H9 (cell line): Measurements from ENCODE around the gene HES4. TPM values are rescaled to one million over a fixed set of nuclear protein-coding genes. Genes with fewer than 3 reads are reported as not detected.

Experiments used
- DNase-seq: peaks from one replicate; pipeline ENCODE4 v3.0.0-alpha.2; 2017
- H2AFZ ChIP-seq: one replicate; pipeline ENCODE4 v1.6.1; 2013; ENCODE audit warnings: mild to moderate bottlenecking, low read length, control low read depth, moderate library complexity
- H2AK5ac ChIP-seq: 2 replicates; pipeline ENCODE4 v1.6.1; 2013; ENCODE audit warnings: low read length, control low read depth, mixed read lengths; ENCODE audit not compliant: insufficient read length
- H2BK120ac ChIP-seq: one replicate; pipeline ENCODE4 v1.6.1; 2013; ENCODE audit warnings: low read depth, mild to moderate bottlenecking, low read length, control low read depth, inconsistent platforms; ENCODE audit not compliant: poor library complexity, severe bottlenecking
- H2BK12ac ChIP-seq: 2 replicates; pipeline ENCODE4 v1.6.1; 2013; ENCODE audit warnings: low read length, control low read depth, mixed read lengths, low read depth; ENCODE audit not compliant: insufficient read length
- H2BK15ac ChIP-seq: 2 replicates; pipeline ENCODE4 v1.6.1; 2013; ENCODE audit warnings: low read depth, low read length, control low read depth
- H2BK20ac ChIP-seq: one replicate; pipeline ENCODE4 v1.6.1; 2013; ENCODE audit warnings: low read depth, mild to moderate bottlenecking, low read length, control low read depth, inconsistent platforms; ENCODE audit not compliant: poor library complexity, severe bottlenecking
- H2BK5ac ChIP-seq: 2 replicates; pipeline ENCODE4 v1.6.1; 2013; ENCODE audit warnings: low read length, control low read depth, mixed read lengths; ENCODE audit not compliant: insufficient read length
- H3K14ac ChIP-seq: 2 replicates; pipeline ENCODE4 v1.6.1; 2013; ENCODE audit warnings: low read length, control low read depth; ENCODE audit not compliant: insufficient read depth
- H3K18ac ChIP-seq: 2 replicates; pipeline ENCODE4 v1.6.1; 2013; ENCODE audit warnings: low read depth, mild to moderate bottlenecking, mixed read lengths, low read length, control low read depth; ENCODE audit not compliant: insufficient read length
- H3K23ac ChIP-seq: 2 replicates; pipeline ENCODE4 v1.6.1; 2013; ENCODE audit warnings: low read length, control low read depth, mixed read lengths, low read depth; ENCODE audit not compliant: insufficient read length
- H3K23me2 ChIP-seq: 2 replicates; pipeline ENCODE4 v1.6.1; 2013; ENCODE audit warnings: low read depth, mild to moderate bottlenecking, mixed read lengths, low read length, control low read depth; ENCODE audit not compliant: insufficient read length, poor library complexity, severe bottlenecking
- H3K27ac ChIP-seq: 2 replicates; pipeline ENCODE4 v1.5.1; 2013; ENCODE audit warnings: low read length, control low read depth, mixed read lengths, low read depth; ENCODE audit not compliant: insufficient read length
- H3K27me3 ChIP-seq: 2 replicates; pipeline ENCODE4 v1.6.1; 2013; ENCODE audit warnings: low read length, control low read depth, inconsistent platforms; ENCODE audit not compliant: insufficient read depth
- H3K4ac ChIP-seq: 2 replicates; pipeline ENCODE4 v1.6.1; 2013; ENCODE audit warnings: low read depth, mild to moderate bottlenecking, control low read depth, inconsistent platforms, low read length, moderate library complexity
- H3K4me1 ChIP-seq: 2 replicates; pipeline ENCODE4 v1.6.1; 2013; ENCODE audit warnings: low read length, control low read depth, inconsistent platforms; ENCODE audit not compliant: insufficient read depth
- H3K4me2 ChIP-seq: 2 replicates; pipeline ENCODE4 v1.6.1; 2013; ENCODE audit warnings: low read length, control low read depth, mixed read lengths; ENCODE audit not compliant: insufficient read length, insufficient read depth
- H3K56ac ChIP-seq: 2 replicates; pipeline ENCODE4 v1.6.1; 2013; ENCODE audit warnings: low read depth, mild to moderate bottlenecking, mixed read lengths, low read length, control low read depth; ENCODE audit not compliant: insufficient read length
- H3K79me1 ChIP-seq: 2 replicates; pipeline ENCODE4 v1.6.1; 2013; ENCODE audit warnings: low read depth, mild to moderate bottlenecking, moderate library complexity, low read length, control low read depth, inconsistent platforms; ENCODE audit not compliant: insufficient read depth, poor library complexity, severe bottlenecking
- H3K79me2 ChIP-seq: 2 replicates; pipeline ENCODE4 v1.6.1; 2013; ENCODE audit warnings: low read length, control low read depth, inconsistent platforms; ENCODE audit not compliant: insufficient read depth
- H3K9ac ChIP-seq: 2 replicates; pipeline ENCODE4 v1.6.1; 2013; ENCODE audit warnings: low read length, control low read depth, mixed read lengths; ENCODE audit not compliant: insufficient read length; ENCODE audit errors: extremely low read depth
- H3K9me3 ChIP-seq: one replicate; pipeline ENCODE4 v1.6.1; 2013; ENCODE audit warnings: low read depth, low read length, inconsistent platforms; ENCODE audit not compliant: control insufficient read depth
- H3T11ph ChIP-seq: one replicate; pipeline ENCODE4 v1.6.1; 2013; ENCODE audit warnings: mild to moderate bottlenecking, low read length, control low read depth, inconsistent platforms
- H4K20me1 ChIP-seq: one replicate; pipeline ENCODE4 v1.6.1; 2013; ENCODE audit not compliant: control insufficient read depth, insufficient read length, insufficient read depth
- H4K5ac ChIP-seq: 2 replicates; pipeline ENCODE4 v1.6.1; 2013; ENCODE audit warnings: low read depth, mild to moderate bottlenecking, mixed read lengths, low read length, control low read depth; ENCODE audit not compliant: insufficient read length
- H4K8ac ChIP-seq: replicated peaks from 2 replicates; pipeline ENCODE4 v1.6.1; 2013; ENCODE audit warnings: low read length, control low read depth, mixed read lengths, low read depth; ENCODE audit not compliant: insufficient read length
- H4K91ac ChIP-seq: 2 replicates; pipeline ENCODE4 v1.6.1; 2013; ENCODE audit warnings: low read depth, mild to moderate bottlenecking, moderate library complexity, mixed read lengths, low read length, control low read depth; ENCODE audit not compliant: insufficient read length
- H3K27ac Mint-ChIP-seq, 3 experiments: 2 replicates in 2 of 3; 3 replicates in 1 of 3; pipeline ENCODE4 v1.8.0; 2020 to 2021; ENCODE audit warnings: mixed read lengths in 3 of 3, mild to moderate bottlenecking in 1 of 3, moderate library complexity in 1 of 3
- H3K27me3 Mint-ChIP-seq: 2 replicates; pipeline ENCODE4 v1.8.0; 2021; ENCODE audit warnings: low read depth, mild to moderate bottlenecking, moderate library complexity, mixed read lengths
- H3K36me3 Mint-ChIP-seq, 3 experiments: 2 replicates in 2 of 3; 3 replicates in 1 of 3; pipeline ENCODE4 v1.8.0; 2020 to 2021; ENCODE audit warnings: low read depth in 3 of 3, mixed read lengths in 3 of 3; ENCODE audit not compliant: insufficient read depth in 1 of 3
- H3K4me1 Mint-ChIP-seq, 2 experiments: 2 replicates each; pipeline ENCODE4 v1.8.0; 2020; ENCODE audit warnings: mixed read lengths in 2 of 2
- H3K4me3 Mint-ChIP-seq, 2 experiments: 2 replicates in 1 of 2; 3 replicates in 1 of 2; pipeline ENCODE4 v1.8.0; 2020 to 2021; ENCODE audit warnings: mild to moderate bottlenecking in 2 of 2, mixed read lengths in 2 of 2, moderate library complexity in 1 of 2
- H3K9me3 Mint-ChIP-seq, 2 experiments: 2 replicates in 1 of 2; 3 replicates in 1 of 2; pipeline ENCODE4 v1.8.0; 2020; ENCODE audit warnings: mild to moderate bottlenecking in 2 of 2, mixed read lengths in 2 of 2, moderate library complexity in 1 of 2
- WGBS: extraction: QIAGEN DNeasy Blood & Tissue Kit; methylation state at CpG from one replicate; pipeline ENCODE4 v1.1.7; 2013; ENCODE audit warnings: missing lambda C conversion rate, low lambda C conversion rate, mixed read lengths; ENCODE audit not compliant: insufficient read length; ENCODE audit errors: extremely low coverage; 5-methylcytosine and 5-hydroxymethylcytosine counted together
- total RNA-seq: library from RNA; stranded (reverse); gene quantifications from 2 replicates; pipeline ENCODE4 v1.2.1, GENCODE V29; 2021
- TF ChIP-seq, protein P1 (sequence below): fragments of 200-600 bp; sonication (generic); conservative IDR thresholded peaks from 3 replicates; pipeline ENCODE4 v1.8.0; 2021; ENCODE audit warnings: antibody characterized with exemption, mild to moderate bottlenecking

The HES4 gene
- total RNA-seq, 1 experiment from 2014 or later: 4.0 TPM

DNA sequence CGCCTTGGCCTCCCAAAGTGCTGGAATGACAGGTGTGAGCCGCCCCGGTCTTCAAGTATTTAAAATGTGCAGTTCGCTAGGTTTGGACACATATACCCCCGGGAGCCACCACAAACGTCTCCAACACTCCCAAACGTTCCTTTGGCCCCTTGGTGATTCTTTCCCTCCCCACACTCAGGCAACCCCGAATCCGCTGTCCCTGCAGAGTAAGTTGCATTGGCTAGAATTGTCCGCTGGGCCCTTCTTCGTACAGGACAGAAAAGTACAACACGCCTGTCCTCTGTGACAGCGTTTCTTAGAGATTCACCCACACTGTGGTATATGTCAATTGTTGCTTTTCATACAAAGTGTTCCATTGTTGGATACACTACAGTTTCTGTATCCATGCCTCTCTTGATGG is 14.8 kb downstream of the HES4 start:
- Histone ChIP-seq H3K9ac (no peak overlapping the region), H4K5ac (no peak overlapping the region), H3K4me1 (no peaks in the 10 kb centered on the region), H2BK15ac (no peak overlapping the region), H2BK120ac (no peak overlapping the region), H2BK5ac (no peak overlapping the region), H3T11ph (no peak overlapping the region), H3K27ac (no peak overlapping the region), H2AK5ac (no peak overlapping the region), H4K91ac (no peak overlapping the region), H3K14ac (no peak overlapping the region), H3K79me1 (no peaks in the 10 kb centered on the region), H3K9me3 (no peaks in the 10 kb centered on the region), H2AFZ (no peak overlapping the region), H3K23ac (no peak overlapping the region), H3K23me2 (no peaks in the 10 kb centered on the region), H3K79me2 (no peaks in the 10 kb centered on the region), H3K56ac (no peak overlapping the region), H3K18ac (no peak overlapping the region), H4K8ac (no peak overlapping the region), H4K20me1 (no peaks in the 10 kb centered on the region), H2BK12ac (no peak overlapping the region), H3K27me3 (peaks cover 2% of the 10 kb centered on the region; the same call in 1 of the 2 replicates), H3K4me2 (no peak overlapping the region), H3K4ac (no peak overlapping the region), H2BK20ac (no peak overlapping the region)
- Mint-ChIP-seq H3K9me3 (peaks cover 4 to 11% of the 10 kb centered on the region in 2 experiments; a peak in 4 of 5 replicates), H3K4me1 (no peaks in the 10 kb centered on the region), H3K4me3 (no peak overlapping the region), H3K36me3 (no peaks in the 10 kb centered on the region; a peak in 1 of 7 replicates), H3K27ac (no peak overlapping the region), H3K27me3 (peaks cover 91% of the 10 kb centered on the region)
- TF ChIP-seq, protein P1, sequence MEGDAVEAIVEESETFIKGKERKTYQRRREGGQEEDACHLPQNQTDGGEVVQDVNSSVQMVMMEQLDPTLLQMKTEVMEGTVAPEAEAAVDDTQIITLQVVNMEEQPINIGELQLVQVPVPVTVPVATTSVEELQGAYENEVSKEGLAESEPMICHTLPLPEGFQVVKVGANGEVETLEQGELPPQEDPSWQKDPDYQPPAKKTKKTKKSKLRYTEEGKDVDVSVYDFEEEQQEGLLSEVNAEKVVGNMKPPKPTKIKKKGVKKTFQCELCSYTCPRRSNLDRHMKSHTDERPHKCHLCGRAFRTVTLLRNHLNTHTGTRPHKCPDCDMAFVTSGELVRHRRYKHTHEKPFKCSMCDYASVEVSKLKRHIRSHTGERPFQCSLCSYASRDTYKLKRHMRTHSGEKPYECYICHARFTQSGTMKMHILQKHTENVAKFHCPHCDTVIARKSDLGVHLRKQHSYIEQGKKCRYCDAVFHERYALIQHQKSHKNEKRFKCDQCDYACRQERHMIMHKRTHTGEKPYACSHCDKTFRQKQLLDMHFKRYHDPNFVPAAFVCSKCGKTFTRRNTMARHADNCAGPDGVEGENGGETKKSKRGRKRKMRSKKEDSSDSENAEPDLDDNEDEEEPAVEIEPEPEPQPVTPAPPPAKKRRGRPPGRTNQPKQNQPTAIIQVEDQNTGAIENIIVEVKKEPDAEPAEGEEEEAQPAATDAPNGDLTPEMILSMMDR: no peak
- no CpG with 5 or more reads among the region's 13 CpGs for WGBS
- no peak for DNase-seq
